NT2/D1 (cell line): ENCODE data around the gene EMP1.

Experiments used
- DNase-seq: peaks from one replicate; pipeline ENCODE4 v3.0.0-alpha.2; 2011; ENCODE audit warnings: low read depth, low spot score
- H3K27me3 ChIP-seq: 2 replicates; pipeline ENCODE4 v1.6.0; 2011; ENCODE audit warnings: mild to moderate bottlenecking; ENCODE audit not compliant: insufficient read length, insufficient read depth
- H3K36me3 ChIP-seq: 2 replicates; pipeline ENCODE4 v1.6.1; 2011; ENCODE audit warnings: mild to moderate bottlenecking, low read length, mixed read lengths; ENCODE audit not compliant: insufficient read depth, insufficient read length
- H3K4me1 ChIP-seq: 2 replicates; pipeline ENCODE4 v1.5.1; 2011; ENCODE audit not compliant: insufficient read depth, insufficient read length
- H3K4me3 ChIP-seq: 2 replicates; pipeline ENCODE4 v1.5.1; 2011; ENCODE audit warnings: low read depth; ENCODE audit not compliant: insufficient read length
- H3K9ac ChIP-seq: 2 replicates; pipeline ENCODE4 v1.6.0; 2011; ENCODE audit warnings: low read depth; ENCODE audit not compliant: insufficient read length
- H3K9me3 ChIP-seq: 2 replicates; pipeline ENCODE4 v1.5.1; 2011; ENCODE audit warnings: mild to moderate bottlenecking, low read length; ENCODE audit not compliant: insufficient read depth
- SUZ12 ChIP-seq: IDR thresholded peaks from 2 replicates; pipeline ENCODE4 v1.6.1; 2011; ENCODE audit not compliant: insufficient read length, insufficient read depth; ENCODE audit errors: extremely low read depth
- YY1 ChIP-seq: IDR thresholded peaks from 2 replicates; pipeline ENCODE4 v1.6.1; 2011; ENCODE audit not compliant: insufficient read length, insufficient read depth
- ZNF274 ChIP-seq: IDR thresholded peaks from 2 replicates; pipeline ENCODE4 v1.6.1; 2011; ENCODE audit warnings: mild to moderate bottlenecking, low read depth, low read length

Gene EMP1

GRCh38 chr12:13208533-13209435, 12.3 kb downstream of the EMP1 start:
- no peak overlapping the region for H3K4me3 ChIP-seq

GRCh38 chr12:13209436-13210235, 13.1 kb downstream of the EMP1 start:
- DNase-seq: no peak
- H3K4me3 ChIP-seq: no peak overlapping the region
- TF ChIP-seq YY1 (no peak), ZNF274 (no peak), SUZ12 (no peak)
- H3K27me3 ChIP-seq: no peaks in the 10 kb centered on the region
- no peak overlapping the region for H3K9ac ChIP-seq
- peaks cover 21% of the 10 kb centered on the region for H3K36me3 ChIP-seq
- H3K4me1 ChIP-seq: peaks cover 8% of the 10 kb centered on the region
- H3K9me3 ChIP-seq: no peaks in the 10 kb centered on the region

More at GRCh38 chr12:13208533-13209435, 12.3 kb downstream of the EMP1 start:
- peaks cover 13% of the 10 kb centered on the region for H3K4me1 ChIP-seq
- TF ChIP-seq SUZ12 (no peak), YY1 (no peak)
- no peaks in the 10 kb centered on the region for H3K9me3 ChIP-seq
- H3K27me3 ChIP-seq: no peaks in the 10 kb centered on the region
- no peak overlapping the region for H3K9ac ChIP-seq
- H3K36me3 ChIP-seq: peaks cover 14% of the 10 kb centered on the region
- DNase-seq: no peak

- no peak overlapping the region for H3K9ac ChIP-seq
- no peaks in the 10 kb centered on the region for H3K27me3 ChIP-seq
- peaks cover 29% of the 10 kb centered on the region for H3K36me3 ChIP-seq
- H3K4me1 ChIP-seq: peaks cover 11% of the 10 kb centered on the region
- no peak for TF ChIP-seq ZNF274
- no peak for TF ChIP-seq YY1
- no peak for TF ChIP-seq SUZ12
- H3K9me3 ChIP-seq: no peaks in the 10 kb centered on the region
- no peak overlapping the region for H3K4me3 ChIP-seq
- DNase-seq: no peak
Observed at GRCh38 chr12:13210236-13211190, 14.0 kb downstream of the EMP1 start.

- H3K27me3 ChIP-seq: no peaks in the 10 kb centered on the region
- H3K4me3 ChIP-seq: no peak overlapping the region
- H3K9ac ChIP-seq: no peak overlapping the region
- peaks cover 7% of the 10 kb centered on the region for H3K4me1 ChIP-seq
- DNase-seq: no peak
- H3K36me3 ChIP-seq: peaks cover 34% of the 10 kb centered on the region
- no peaks in the 10 kb centered on the region for H3K9me3 ChIP-seq
- no peak for TF ChIP-seq ZNF274
- no peak for TF ChIP-seq YY1
- no peak for TF ChIP-seq SUZ12
Observed at GRCh38 chr12:13211191-13211858, 14.8 kb downstream of the EMP1 start.

GRCh38 chr12:13211859-13212664, 15.5 kb downstream of the EMP1 start:
- peak; percentile 95 for DNase-seq
- Histone ChIP-seq H3K4me3 (no peak overlapping the region), H3K36me3 (peaks cover 34% of the 10 kb centered on the region), H3K9me3 (no peaks in the 10 kb centered on the region), H3K27me3 (no peaks in the 10 kb centered on the region), H3K4me1 (peaks cover 7% of the 10 kb centered on the region), H3K9ac (no peak overlapping the region)
- no peak for TF ChIP-seq YY1
- no peak for TF ChIP-seq SUZ12
- no peak for TF ChIP-seq ZNF274
